DOHH2 (cell line): ENCODE results near the gene ANXA8.

Experiments
- H3F3A ChIP-seq: fragments of 200-600 bp; sonication (generic), shearing (Covaris generic); 2 replicates; pipeline ENCODE4 v1.6.0; 2016; ENCODE audit warnings: antibody characterized with exemption, mild to moderate bottlenecking; ENCODE audit not compliant: control insufficient read depth, insufficient read depth
- H3K27ac ChIP-seq: fragments of 200-600 bp; sonication (generic); 2 replicates; pipeline ENCODE4 v1.5.1; 2014; ENCODE audit warnings: low read depth, mild to moderate bottlenecking, low read length, moderate library complexity
- H3K27me3 ChIP-seq: fragments of 200-600 bp; sonication (generic); 2 replicates; pipeline ENCODE4 v1.6.1; 2014; ENCODE audit warnings: mild to moderate bottlenecking, low read length, mixed read lengths; ENCODE audit not compliant: control insufficient read depth
- H3K36me3 ChIP-seq: fragments of 200-600 bp; sonication (generic); 2 replicates; pipeline ENCODE4 v1.6.1; 2014; ENCODE audit warnings: mild to moderate bottlenecking, low read length, moderate library complexity, mixed read lengths; ENCODE audit not compliant: control insufficient read depth
- H3K4me1 ChIP-seq: fragments of 200-600 bp; sonication (generic); 2 replicates; pipeline ENCODE4 v1.6.1; 2014; ENCODE audit warnings: mild to moderate bottlenecking, low read length, mixed read lengths; ENCODE audit not compliant: control insufficient read depth
- H3K4me2 ChIP-seq: fragments of 200-600 bp; sonication (generic); 2 replicates; pipeline ENCODE4 v1.6.0; 2014; ENCODE audit warnings: mild to moderate bottlenecking, low read length, moderate library complexity
- H3K4me3 ChIP-seq: fragments of 200-600 bp; sonication (generic); 2 replicates; pipeline ENCODE4 v1.5.1; 2014; ENCODE audit warnings: mild to moderate bottlenecking, low read length, mixed read lengths
- H3K79me2 ChIP-seq: fragments of 200-600 bp; sonication (generic); 2 replicates; pipeline ENCODE4 v1.6.1; 2014; ENCODE audit warnings: mild to moderate bottlenecking, low read length, mixed read lengths; ENCODE audit not compliant: control insufficient read depth
- H3K9me2 ChIP-seq: fragments of 200-600 bp; sonication (generic); replicated peaks from 2 replicates; pipeline ENCODE4 v1.6.1; 2014; ENCODE audit warnings: mild to moderate bottlenecking, low read length, mixed read lengths; ENCODE audit not compliant: control insufficient read depth
- H3K9me3 ChIP-seq: fragments of 200-600 bp; sonication (generic); 2 replicates; pipeline ENCODE4 v1.6.1; 2014; ENCODE audit warnings: antibody characterized with exemption, low read length, mixed read lengths; ENCODE audit not compliant: control insufficient read depth, insufficient read depth
- H4K20me1 ChIP-seq: fragments of 200-600 bp; sonication (generic); 2 replicates; pipeline ENCODE4 v1.6.0; 2014; ENCODE audit warnings: low read depth, mild to moderate bottlenecking, antibody characterized with exemption, low read length, moderate library complexity; ENCODE audit not compliant: control insufficient read depth, insufficient read depth
- CTCF ChIP-seq: fragments of 200-600 bp; sonication (generic); IDR thresholded peaks from one replicate; pipeline ENCODE4 v1.5.1; 2014; ENCODE audit warnings: antibody characterized with exemption, mild to moderate bottlenecking, low read depth, low read length; ENCODE audit not compliant: poor library complexity, severe bottlenecking
- EZH2phosphoT487 ChIP-seq: fragments of 200-600 bp; sonication (generic); IDR thresholded peaks from 2 replicates; pipeline ENCODE4 v1.6.1; 2017; ENCODE audit warnings: borderline replicate concordance, mild to moderate bottlenecking, antibody characterized with exemption, low read length, moderate library complexity, mixed read lengths

The ANXA8 gene

DNA sequence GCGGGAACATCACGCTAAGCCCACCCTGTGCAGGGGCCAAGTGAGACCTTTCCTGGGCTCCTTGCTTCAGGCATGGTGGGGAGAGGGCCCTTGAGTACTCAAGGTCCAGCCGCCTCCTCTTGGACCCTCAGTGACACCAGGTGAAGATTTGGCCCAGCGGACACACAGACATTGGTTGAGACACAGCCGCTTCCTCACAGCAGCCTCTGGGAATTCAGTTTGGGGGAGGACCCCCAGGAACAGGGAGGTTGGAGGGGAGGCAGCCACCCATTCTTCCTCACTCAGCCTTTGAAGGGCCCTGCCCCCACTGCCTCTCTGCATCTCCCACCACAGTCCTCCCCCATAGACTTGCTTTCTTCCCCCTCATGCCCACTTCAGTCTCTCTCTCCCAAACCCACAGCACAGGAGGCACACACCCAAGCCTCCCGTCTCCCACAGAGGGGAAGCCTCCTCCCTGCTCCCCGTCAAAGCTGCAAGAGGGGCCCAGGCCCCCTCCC lies 31.9 kb downstream of the ANXA8 start:
- Histone ChIP-seq H3K36me3 (no peaks in the 10 kb centered on the region), H3K4me3 (no peak overlapping the region), H3K79me2 (no peaks in the 10 kb centered on the region), H3K27me3 (no peaks in the 10 kb centered on the region), H4K20me1 (no peaks in the 10 kb centered on the region), H3K4me2 (no peak overlapping the region), H3K9me2 (no peaks in the 10 kb centered on the region), H3K27ac (no peak overlapping the region), H3F3A (no peaks in the 10 kb centered on the region), H3K4me1 (no peaks in the 10 kb centered on the region), H3K9me3 (no peaks in the 10 kb centered on the region)
- TF ChIP-seq CTCF, result no peak

GRCh38 chr10:47451273-47451997 lies 32.5 kb downstream of the ANXA8 start:
- Histone ChIP-seq H4K20me1 (no peaks in the 10 kb centered on the region), H3K27me3 (no peaks in the 10 kb centered on the region), H3F3A (no peaks in the 10 kb centered on the region), H3K4me1 (no peaks in the 10 kb centered on the region), H3K79me2 (no peaks in the 10 kb centered on the region), H3K9me3 (no peaks in the 10 kb centered on the region), H3K27ac (no peak overlapping the region), H3K4me2 (no peak overlapping the region), H3K36me3 (no peaks in the 10 kb centered on the region), H3K9me2 (no peaks in the 10 kb centered on the region), H3K4me3 (no peak overlapping the region)
- TF ChIP-seq EZH2phosphoT487 (no peak), CTCF (no peak)

GRCh38 chr10:47450442-47450841 lies 33.5 kb downstream of the ANXA8 start:
- Histone ChIP-seq H3K9me3 (no peaks in the 10 kb centered on the region), H3K4me2 (no peak overlapping the region), H3K4me1 (no peaks in the 10 kb centered on the region)

More at GRCh38 chr10:47450442-47450841, 33.5 kb downstream of the ANXA8 start:
- Histone ChIP-seq H3K9me2 (no peaks in the 10 kb centered on the region), H3K27me3 (no peaks in the 10 kb centered on the region), H3K4me3 (no peak overlapping the region), H4K20me1 (no peaks in the 10 kb centered on the region), H3F3A (no peaks in the 10 kb centered on the region), H3K79me2 (no peaks in the 10 kb centered on the region), H3K27ac (no peak overlapping the region), H3K36me3 (no peaks in the 10 kb centered on the region)
- TF ChIP-seq EZH2phosphoT487, result no peak
- TF ChIP-seq CTCF, result no peak
